HCT116 (cell line): Measurements from ENCODE around the gene CFB. TPM values are rescaled to one million over a fixed set of nuclear protein-coding genes. Genes with fewer than 3 reads are reported as not detected.
"Not testable (repeated sequence)": the region's sequence is repeated elsewhere in the genome, so short reads cannot be mapped to it uniquely, and the experiment has no call there.

Experiments
- ATAC-seq: fragments of 200-7000 bp; cut with Tn5 transposase; 2 replicates; pipeline ENCODE4 v1.9.1; 2020; ENCODE audit warnings: mild to moderate bottlenecking, moderate library complexity
- BruUV-seq: library from RNA; stranded (reverse); fragments of 400-500 nt; replicated peaks from 2 replicates; lab custom pipeline; 2021; lab: Mats Ljungman, UMichigan
- CTCF ChIA-PET: fragments of 300-600 bp; sonication (Branson Sonifier 250); formaldehyde crosslinking; loops from one replicate; lab custom pipeline; 2021; ENCODE audit warnings: antibody characterized with exemption; lab: Charles Lee
- POLR2A ChIA-PET: fragments of 300-600, 350-600 bp; sonication (Branson Sonifier 250); formaldehyde crosslinking; loops from one replicate; lab custom pipeline; 2021; ENCODE audit warnings: antibody characterized with exemption; lab: Charles Lee
- RAD21 ChIA-PET, 2 experiments: fragments of 300-600 bp; sonication (Branson Sonifier 250); formaldehyde crosslinking; loops; one replicate each; lab custom pipeline; 2023; ENCODE audit warnings: low total read pairs in 2 of 2; ENCODE audit not compliant: uncharacterized antibody in 2 of 2, unreplicated experiment in 2 of 2, low non-redundant PET in 1 of 2; lab: Charles Lee
- DNase-seq: peaks from one replicate; pipeline ENCODE4 v3.0.0-alpha.2; 2010; ENCODE audit warnings: low read depth, low spot score
- H2AFZ ChIP-seq: fragments of 200-600 bp; shearing (Covaris generic), sonication (generic); 2 replicates; pipeline ENCODE4 v1.6.1; 2017; ENCODE audit warnings: low read depth, mixed run types, mixed read lengths, antibody characterized with exemption, low read length; ENCODE audit not compliant: poor library complexity, severe bottlenecking
- H3K27ac ChIP-seq: 2 replicates; pipeline ENCODE4 v1.5.1; 2012; ENCODE audit warnings: low read depth, low read length
- H3K27me3 ChIP-seq: fragments of 200-600 bp; sonication (generic); 2 replicates; pipeline ENCODE4 v1.6.1; 2016; ENCODE audit warnings: mixed run types, low read length, mixed read lengths; ENCODE audit not compliant: insufficient read depth
- H3K36me3 ChIP-seq, 2 experiments: fragments of 200-500 bp in 1 of 2; fragments of 200-600 bp in 1 of 2; sonication (Bioruptor generic) in 1 of 2; sonication (generic) in 1 of 2; 2 replicates each; pipeline versions ENCODE4 v1.5.1 to v1.6.1; 2014 to 2016; ENCODE audit warnings: low read length in 2 of 2, inconsistent platforms in 1 of 2, mixed read lengths in 1 of 2, mixed run types in 1 of 2; ENCODE audit not compliant: insufficient read depth in 2 of 2, control insufficient read depth in 1 of 2
- H3K4me1 ChIP-seq, 2 experiments: fragments of 200-600 bp in 1 of 2; sonication (generic) in 1 of 2; 2 replicates each; pipeline versions ENCODE4 v1.5.1 to v1.6.1; 2012 to 2017; ENCODE audit warnings: low read length in 2 of 2, inconsistent platforms in 1 of 2, mild to moderate bottlenecking in 1 of 2, mixed read lengths in 1 of 2, mixed run types in 1 of 2, moderate library complexity in 1 of 2; ENCODE audit not compliant: insufficient read depth in 2 of 2, control insufficient read depth in 1 of 2
- H3K4me2 ChIP-seq: fragments of 200-600 bp; sonication (generic); 2 replicates; pipeline ENCODE4 v1.6.1; 2017; ENCODE audit warnings: mixed run types, low read length, mixed read lengths
- H3K4me3 ChIP-seq, 2 experiments: fragments of 200-600 bp in 1 of 2; sonication (generic) in 1 of 2; replicated peaks in 1 of 2; 2 replicates each; pipeline ENCODE4 v1.5.1; 2011 to 2016; ENCODE audit warnings: low read length in 2 of 2, control low read depth in 1 of 2, low read depth in 1 of 2, mild to moderate bottlenecking in 1 of 2, mixed read lengths in 1 of 2, mixed run types in 1 of 2
- H3K79me2 ChIP-seq: fragments of 200-600 bp; sonication (generic); 2 replicates; pipeline ENCODE4 v1.6.1; 2017; ENCODE audit warnings: mild to moderate bottlenecking, mixed run types, low read length, moderate library complexity, mixed read lengths; ENCODE audit not compliant: insufficient read depth
- H3K9ac ChIP-seq: fragments of 200-600 bp; sonication (generic); 2 replicates; pipeline ENCODE4 v1.6.1; 2016; ENCODE audit warnings: low read length, mixed read lengths
- H3K9me2 ChIP-seq: fragments of 200-600 bp; sonication (generic), shearing (Covaris generic); 2 replicates; pipeline ENCODE4 v1.6.1; 2017; ENCODE audit warnings: mixed run types, mild to moderate bottlenecking, moderate library complexity; ENCODE audit not compliant: insufficient read depth
- H3K9me3 ChIP-seq, 2 experiments: fragments of 200-500 bp in 1 of 2; fragments of 200-600 bp in 1 of 2; sonication (Bioruptor generic) in 1 of 2; sonication (generic) in 1 of 2; 2 replicates each; pipeline ENCODE4 v1.6.1; 2014 to 2017; ENCODE audit warnings: low read length in 2 of 2, mixed read lengths in 2 of 2, inconsistent platforms in 1 of 2, low read depth in 1 of 2, mild to moderate bottlenecking in 1 of 2, mixed run types in 1 of 2, moderate library complexity in 1 of 2; ENCODE audit not compliant: control insufficient read depth in 1 of 2, insufficient read depth in 1 of 2
- H4K20me1 ChIP-seq: fragments of 200-600 bp; sonication (generic), shearing (Covaris generic); 2 replicates; pipeline ENCODE4 v1.6.1; 2017; ENCODE audit warnings: mixed run types, mild to moderate bottlenecking, moderate library complexity; ENCODE audit not compliant: insufficient read depth
- MAX ChIP-seq: IDR thresholded peaks from 2 replicates; pipeline ENCODE4 v1.6.1; 2012
- SIN3A ChIP-seq: IDR thresholded peaks from 2 replicates; pipeline ENCODE4 v1.6.1; 2012; ENCODE audit warnings: low read depth
- intact Hi-C: fragments of 100-400 bp; cut with micrococcal nuclease; formaldehyde crosslinking; loops from 2 replicates; pipeline ENCODE4 v1.10.0; 2022
- total RNA-seq: library from RNA; stranded (reverse); gene quantifications from one replicate; pipeline ENCODE4 v1.2.1, GENCODE V29; 2021; ENCODE audit not compliant: unreplicated experiment

Gene CFB
- total RNA-seq, 1 experiment from 2014 or later = 1.5 TPM

- RAD21 ChIA-PET = no interaction called here
- Histone ChIP-seq H3K4me3 (peak overlapping the region; percentile 70 to 93), H3K4me2 (peak overlapping the region; percentile 98), H3K4me1 (peaks cover 7 to 25% of the 10 kb centered on the region in 2 experiments; a peak in 3 of 4 replicates), H2AFZ (no peak overlapping the region), H3K27ac (peak overlapping the region; percentile 86), H3K9me3 (no peaks in the 10 kb centered on the region), H3K79me2 (peaks cover 34% of the 10 kb centered on the region), H3K9me2 (no peaks in the 10 kb centered on the region), H3K27me3 (no peaks in the 10 kb centered on the region), H3K36me3 (peaks cover 3 to 16% of the 10 kb centered on the region in 2 experiments; a peak in 3 of 4 replicates), H3K9ac (peak overlapping the region; percentile 92), H4K20me1 (no peaks in the 10 kb centered on the region)
- TF ChIP-seq SIN3A (0 out of 2 replicates have a peak, but pooled peaks have one; percentile 44), MAX (no peak)
- intact Hi-C loops = loop anchor here (1.0 kb wide), 1 partner anchor 14 kb away; the partner anchor contains the start of gene SKIC2
- DNase-seq (no peak), ATAC-seq (no peak)
- POLR2A ChIA-PET = interaction anchor here (0.9 to 2.4 kb wide), 2 partner anchors 14 to 137 kb away, joined by 6 to 9 read pairs; partner anchors contain the start of genes NELFE and SKIC2
- BruUV-seq = TSS peak; percentile 77
- CTCF ChIA-PET = interaction anchor here (1.6 kb wide), 1 partner anchor 20 kb away, joined by 7 read pairs; no protein-coding TSS in a partner anchor
Measured at GRCh38 chr6:31972709-31973350, 26.9 kb downstream of the CFB start.

- H3K27ac ChIP-seq, RAD21 ChIA-PET, POLR2A ChIA-PET, H4K20me1 ChIP-seq, H3K4me3 ChIP-seq, H3K36me3 ChIP-seq, intact Hi-C loops, H3K27me3 ChIP-seq, CTCF ChIA-PET, H2AFZ ChIP-seq, H3K9ac ChIP-seq, BruUV-seq, H3K9me3 ChIP-seq, H3K9me2 ChIP-seq, H3K4me2 ChIP-seq, DNase-seq, ATAC-seq: not testable (repeated sequence)
- Histone ChIP-seq H3K4me1 (peaks cover 6 to 19% of the 10 kb centered on the region in 2 experiments; a peak in 3 of 4 replicates), H3K79me2 (peaks cover 26% of the 10 kb centered on the region)
Measured at GRCh38 chr6:31976065-31976464, 30.2 kb downstream of the CFB start.
